Right lobe of liver (tissue), 6 donors: ENCODE measurements around the gene ENOX1. TPM values are rescaled to one million over a fixed set of nuclear protein-coding genes. Genes with fewer than 3 reads are reported as not detected.

Source experiments
- ATAC-seq, 4 donors: fragments of 200-7000 bp; cut with Tn5 transposase; one replicate each; pipeline ENCODE4 v1.9.1; 2020; ENCODE audit warnings: mild to moderate bottlenecking in 4 of 4, moderate library complexity in 4 of 4
- DNase-seq, 3 donors: peaks; one replicate each; pipeline ENCODE4 v3.0.0-alpha.2; 2020
- H3K27ac ChIP-seq, 3 donors: fragments of 200-600 bp; one replicate each; pipeline ENCODE4 v1.8.0; 2022
- H3K27me3 ChIP-seq, 2 donors: fragments of 200-600 bp; one replicate each; pipeline ENCODE4 v1.8.0; 2022
- H3K36me3 ChIP-seq, 4 donors: fragments of 200-600 bp; sonication (generic) in 1 of 4; one replicate each; pipeline versions ENCODE4 v1.5.1 to v1.8.0; 2017 to 2022; ENCODE audit warnings: control low read depth in 1 of 4
- H3K4me1 ChIP-seq, 4 donors: fragments of 200-600 bp; sonication (generic) in 1 of 4; one replicate each; pipeline versions ENCODE4 v1.5.1 to v1.8.0; 2017 to 2022; ENCODE audit warnings: control low read depth in 1 of 4
- H3K4me3 ChIP-seq, 3 donors: fragments of 200-600 bp; one replicate each; pipeline ENCODE4 v1.8.0; 2022
- H3K9me3 ChIP-seq, 4 donors: fragments of 200-600 bp; sonication (generic) in 1 of 4; one replicate each; pipeline versions ENCODE4 v1.5.1 to v1.8.0; 2017 to 2022; ENCODE audit warnings: control low read depth in 1 of 4
- POLR2A ChIP-seq: fragments of 450-650 bp; IDR thresholded peaks from one replicate; pipeline ENCODE4 v1.6.1; 2017; ENCODE audit warnings: antibody characterized with exemption, mild to moderate bottlenecking
- WGBS: methylation state at CpG from one replicate; pipeline ENCODE4 v1.1.6; 2018; ENCODE audit warnings: low coverage, low lambda C conversion rate; ENCODE audit not compliant: insufficient coverage; ENCODE audit errors: missing lambda C conversion rate; 5-methylcytosine and 5-hydroxymethylcytosine counted together
- intact Hi-C, 2 donors: fragments of 100-400 bp; cut with DNase I; formaldehyde crosslinking; loops; one replicate each; pipeline versions ENCODE4 v1.11.2 to v1.14.1; 2022
- total RNA-seq, 6 experiments: library from RNA; depleted of rRNA in 2 of 6; stranded (reverse); fragments of >200 nt in 2 of 6; fragmentation: NEBNext Ultra II Directional in 3 of 6; extraction: Animal tissue kit (Norgen Biotek cat#: 25700) in 3 of 6; gene quantifications; one replicate each; pipeline versions ENCODE4 v1.1.0 to v1.2.4, GENCODE V29; 2016 to 2023
- TF ChIP-seq, protein P1 (sequence below), 4 donors: fragments of 200-600 bp in 3 of 4; fragments of 450-650 bp in 1 of 4; IDR thresholded peaks; one replicate each; pipeline versions ENCODE4 v1.5.1 to v1.8.0; 2016 to 2022; ENCODE audit warnings: antibody characterized with exemption in 4 of 4, mild to moderate bottlenecking in 2 of 4
- donor health status: DM: no; HTN: yes; CAD: no.
- donor health status: DM: no; HTN: no; CAD: no.
- donor health status: DM: no; HTN: no; CAD: no.
- donor health status: DM: no; HTN: yes; CAD: no.
- donor health status: DM: no; HTN: yes; CAD: no.

ENOX1 gene
- total RNA-seq, 6 experiments from 2014 or later, result 0.07 to 0.16 TPM; not detected in 4

DNA sequence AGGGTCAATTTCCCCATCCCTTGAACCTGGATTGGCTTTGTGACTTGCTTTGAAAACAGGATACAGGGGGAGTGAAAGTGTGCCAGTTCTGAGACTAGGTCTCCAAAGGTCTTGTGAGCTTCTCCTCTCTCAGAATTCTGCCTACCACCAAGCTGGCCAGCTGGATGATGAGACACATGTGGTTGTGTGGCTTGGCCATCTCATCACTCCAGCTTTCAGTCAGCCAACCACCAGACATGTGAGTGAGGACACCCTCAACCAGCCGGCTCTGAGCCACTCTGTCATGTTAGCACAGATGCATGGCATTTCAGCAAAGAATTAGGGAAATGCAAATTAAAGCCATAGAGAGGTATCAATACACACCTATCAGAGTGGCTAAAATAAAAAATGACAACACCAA is 29.5 kb downstream of the ENOX1 start:
- DNase-seq (no peak), ATAC-seq (no peak)
- Histone ChIP-seq H3K27me3 (no peaks in the 10 kb centered on the region), H3K4me3 (no peak overlapping the region), H3K36me3 (no peaks in the 10 kb centered on the region), H3K9me3 (no peaks in the 10 kb centered on the region), H3K27ac (no peak overlapping the region), H3K4me1 (no peaks in the 10 kb centered on the region)
- no CpG with 5 or more reads among the region's 1 CpG for WGBS
- intact Hi-C loops, result no loop called here
- no peak for TF ChIP-seq POLR2A
- TF ChIP-seq, protein P1, sequence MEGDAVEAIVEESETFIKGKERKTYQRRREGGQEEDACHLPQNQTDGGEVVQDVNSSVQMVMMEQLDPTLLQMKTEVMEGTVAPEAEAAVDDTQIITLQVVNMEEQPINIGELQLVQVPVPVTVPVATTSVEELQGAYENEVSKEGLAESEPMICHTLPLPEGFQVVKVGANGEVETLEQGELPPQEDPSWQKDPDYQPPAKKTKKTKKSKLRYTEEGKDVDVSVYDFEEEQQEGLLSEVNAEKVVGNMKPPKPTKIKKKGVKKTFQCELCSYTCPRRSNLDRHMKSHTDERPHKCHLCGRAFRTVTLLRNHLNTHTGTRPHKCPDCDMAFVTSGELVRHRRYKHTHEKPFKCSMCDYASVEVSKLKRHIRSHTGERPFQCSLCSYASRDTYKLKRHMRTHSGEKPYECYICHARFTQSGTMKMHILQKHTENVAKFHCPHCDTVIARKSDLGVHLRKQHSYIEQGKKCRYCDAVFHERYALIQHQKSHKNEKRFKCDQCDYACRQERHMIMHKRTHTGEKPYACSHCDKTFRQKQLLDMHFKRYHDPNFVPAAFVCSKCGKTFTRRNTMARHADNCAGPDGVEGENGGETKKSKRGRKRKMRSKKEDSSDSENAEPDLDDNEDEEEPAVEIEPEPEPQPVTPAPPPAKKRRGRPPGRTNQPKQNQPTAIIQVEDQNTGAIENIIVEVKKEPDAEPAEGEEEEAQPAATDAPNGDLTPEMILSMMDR (IDR thresholded peaks at IDR 0.05), result no peak

DNA sequence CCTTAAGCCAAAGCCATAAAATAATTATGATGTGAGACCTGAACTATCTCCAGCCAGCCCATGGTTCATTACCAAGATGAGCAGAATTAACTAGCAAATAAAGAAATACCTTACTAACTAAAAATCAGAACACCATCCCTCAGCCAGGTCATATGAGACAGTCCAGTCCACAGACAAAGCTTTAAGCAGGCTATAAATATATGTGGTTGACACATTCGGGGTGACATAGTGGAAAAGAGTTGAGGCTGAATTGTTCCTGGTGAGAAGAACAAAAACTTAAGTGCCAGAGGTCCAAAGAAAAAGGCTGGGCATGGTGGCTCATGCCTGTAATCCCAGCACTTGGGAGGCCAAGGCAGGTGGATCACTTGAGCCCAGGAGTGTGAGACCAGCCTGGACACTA is 30.9 kb downstream of the ENOX1 start:
- 54% methylated on average over 1 of the region's 1 CpG for WGBS

DNA sequence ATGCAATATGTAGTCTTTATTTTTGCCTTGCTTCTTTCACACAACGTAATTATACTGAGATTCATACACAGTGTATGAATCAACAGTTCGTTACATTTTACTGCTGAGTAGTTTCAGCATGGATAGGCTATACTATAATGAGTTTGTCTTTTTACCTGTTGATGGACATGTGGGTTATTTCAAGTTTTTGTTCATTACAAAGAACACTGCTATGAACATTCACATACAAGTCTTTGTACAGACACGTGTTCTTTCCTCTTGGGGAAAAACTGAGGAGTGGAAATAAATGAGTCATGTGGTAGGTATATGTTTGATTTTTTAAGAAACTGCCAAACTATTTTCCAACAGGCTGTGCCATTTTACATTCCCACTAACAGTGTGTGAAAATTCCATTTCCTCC is 35.1 kb downstream of the ENOX1 start:
- no peaks in the 10 kb centered on the region for H3K36me3 ChIP-seq
- no peak for ATAC-seq
- H3K4me1 ChIP-seq, result no peaks in the 10 kb centered on the region
- no peaks in the 10 kb centered on the region for H3K9me3 ChIP-seq
- no peak overlapping the region for H3K27ac ChIP-seq
- no peak overlapping the region for H3K4me3 ChIP-seq
- whole genome bisulfite sequencing, result 65% methylated on average over 3 of the region's 3 CpGs
- TF ChIP-seq POLR2A, result no peak
- TF ChIP-seq, protein P1 (IDR thresholded peaks at IDR 0.05), result no peak
- no peak for DNase-seq
- intact Hi-C loops, result no loop called here
- no peaks in the 10 kb centered on the region for H3K27me3 ChIP-seq

More for the DNA sequence above, 30.9 kb downstream of the ENOX1 start:
- ATAC-seq, result no peak
- H3K9me3 ChIP-seq, result no peaks in the 10 kb centered on the region
- no peaks in the 10 kb centered on the region for H3K36me3 ChIP-seq
- no peaks in the 10 kb centered on the region for H3K4me1 ChIP-seq
- DNase-seq, result no peak
- no peak overlapping the region for H3K4me3 ChIP-seq
- no peak for TF ChIP-seq POLR2A
- TF ChIP-seq, protein P1 (IDR thresholded peaks at IDR 0.05), result no peak
- H3K27ac ChIP-seq, result no peak overlapping the region
- H3K27me3 ChIP-seq, result no peaks in the 10 kb centered on the region
- intact Hi-C loops, result no loop called here

DNA sequence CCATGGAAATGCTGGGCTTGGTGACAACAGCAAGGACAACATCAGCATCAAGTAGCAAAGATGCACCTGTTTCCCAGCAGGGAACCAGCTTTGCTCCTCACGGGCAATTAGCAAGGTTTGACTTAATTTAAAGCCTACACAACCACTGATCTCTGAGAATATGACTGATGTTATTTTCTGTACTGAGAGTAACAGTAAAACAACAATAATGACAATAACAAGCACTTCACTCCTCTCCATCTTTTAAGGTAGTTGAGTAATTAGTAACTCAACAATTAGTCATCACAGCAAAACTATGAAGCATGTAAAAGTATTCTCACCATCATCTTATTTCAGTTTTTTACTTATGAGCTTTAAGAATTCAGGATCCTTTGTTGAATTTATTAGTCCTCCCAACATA is 37.3 kb downstream of the ENOX1 start:
- ATAC-seq, result no peak
- Histone ChIP-seq H3K9me3 (no peaks in the 10 kb centered on the region), H3K4me1 (no peaks in the 10 kb centered on the region), H3K36me3 (no peaks in the 10 kb centered on the region), H3K27me3 (no peaks in the 10 kb centered on the region), H3K4me3 (no peak overlapping the region), H3K27ac (no peak overlapping the region)
- no peak for TF ChIP-seq POLR2A
- TF ChIP-seq, protein P1 (IDR thresholded peaks at IDR 0.05), result no peak
- WGBS, result 33% methylated on average over 1 of the region's 1 CpG
- no peak for DNase-seq
- intact Hi-C loops, result no loop called here
